ENCODE data around the gene OR51I2.

OR51I2 gene

GRCh38 chr11:5449023-5449422 is at the start of gene OR51I2:
Gene OR51I2, plus strand, starts transcription at chr11:5449323. Its CDS starts 4,166 bp downstream, at chr11:5453489.
- DNase-seq (ENCODE audit: low read depth), result no peak
- no peak for TF ChIP-seq CTCF (conservative IDR thresholded peaks at IDR 0.05; ENCODE audit: control insufficient read depth, insufficient read depth, low read depth, low read length)
- H3K4me3 ChIP-seq (ENCODE audit: control insufficient read depth, low read depth, low read length), result no peak within 1 kb of the TSS

GRCh38 chr11:5405173-5405572 is 44.0 kb upstream of the OR51I2 start:
- no peak for DNase-seq (ENCODE audit: low read depth)
- TF ChIP-seq CTCF (conservative IDR thresholded peaks at IDR 0.05; ENCODE audit: control insufficient read depth, insufficient read depth, low read depth, low read length), result no peak
- H3K4me3 ChIP-seq (ENCODE audit: control insufficient read depth, low read depth, low read length), result no peak overlapping the region

DNA sequence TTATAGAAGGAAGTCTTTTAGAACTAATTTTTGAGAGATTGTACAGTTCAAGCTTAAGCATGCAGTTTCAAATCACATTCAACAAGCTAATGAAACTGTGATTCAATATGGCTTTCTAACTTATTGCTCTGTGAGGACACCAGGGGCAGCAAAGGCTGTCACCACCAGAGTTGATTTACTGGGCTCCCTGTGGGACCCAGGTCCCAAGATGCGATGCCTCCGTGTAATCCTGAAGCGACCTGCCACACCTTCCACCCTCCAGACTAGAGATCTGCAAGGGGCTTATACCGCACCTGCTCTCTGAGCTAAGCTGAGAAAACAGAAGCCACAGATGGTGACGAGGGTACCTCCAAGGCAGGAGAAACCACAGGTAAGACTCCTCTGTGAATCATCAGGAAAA is 28.1 kb upstream of the OR51I2 start:
- no peak for TF ChIP-seq CTCF (conservative IDR thresholded peaks at IDR 0.05; ENCODE audit: control insufficient read depth, insufficient read depth, low read depth, low read length)
- no peak for DNase-seq (ENCODE audit: low read depth)
- H3K4me3 ChIP-seq (ENCODE audit: control insufficient read depth, low read depth, low read length), result no peak overlapping the region

GRCh38 chr11:5421811-5422210 is 27.3 kb upstream of the OR51I2 start, which contains the start of gene OR51Q1:
Gene OR51Q1, plus strand, starts transcription at chr11:5422111. Its CDS starts 90 bp downstream, at chr11:5422201.
- no peak within 1 kb of the TSS for H3K4me3 ChIP-seq (ENCODE audit: control insufficient read depth, low read depth, low read length)
- no peak for DNase-seq (ENCODE audit: low read depth)
- TF ChIP-seq CTCF (conservative IDR thresholded peaks at IDR 0.05; ENCODE audit: control insufficient read depth, insufficient read depth, low read depth, low read length), result no peak

- no peak overlapping the region for H3K4me3 ChIP-seq (ENCODE audit: control insufficient read depth, low read depth, low read length)
- DNase-seq (ENCODE audit: low read depth), result no peak
- no peak for TF ChIP-seq CTCF (conservative IDR thresholded peaks at IDR 0.05; ENCODE audit: control insufficient read depth, insufficient read depth, low read depth, low read length)
Measured at GRCh38 chr11:5423131-5423530, 26.0 kb upstream of the OR51I2 start.

GRCh38 chr11:5441414-5441813 is 7.7 kb upstream of the OR51I2 start, which contains the start of gene OR51I1:
Gene OR51I1, minus strand, starts transcription at chr11:5441514. Its CDS starts 0 bp downstream, at chr11:5441514.
- TF ChIP-seq CTCF (conservative IDR thresholded peaks at IDR 0.05; ENCODE audit: control insufficient read depth, insufficient read depth, low read depth, low read length), result no peak
- no peak for DNase-seq (ENCODE audit: low read depth)
- H3K4me3 ChIP-seq (ENCODE audit: control insufficient read depth, low read depth, low read length), result no peak within 1 kb of the TSS

All from fibroblast of mammary gland (primary cell).